Body of pancreas (tissue), 4 donors: ENCODE results near the gene PPDPF. TPM values are rescaled to one million over a fixed set of nuclear protein-coding genes. Genes with fewer than 3 reads are reported as not detected.

Source experiments
- ATAC-seq: fragments of 150-250 bp; one replicate; pipeline ENCODE4 v1.9.1; 2016
- DNase-seq, 4 donors: peaks; one replicate each; pipeline ENCODE4 v3.0.0-alpha.2; 2019
- H3K27ac ChIP-seq, 4 donors: fragments of 200-600 bp; sonication (generic); 1 replicate in 3 of 4; 2 replicates in 1 of 4; pipeline versions ENCODE4 v1.5.1 to v1.6.1; 2016 to 2019; ENCODE audit warnings: mild to moderate bottlenecking in 1 of 4, mixed read lengths in 1 of 4, moderate library complexity in 1 of 4
- H3K27me3 ChIP-seq, 2 donors: fragments of 200-600 bp; sonication (generic); one replicate each; pipeline ENCODE4 v1.6.0; 2016; ENCODE audit warnings: mild to moderate bottlenecking in 1 of 2
- H3K36me3 ChIP-seq, 2 donors: fragments of 200-600 bp; sonication (generic); replicated peaks in 1 of 2; 2 replicates each; pipeline ENCODE4 v1.5.1; 2016; ENCODE audit warnings: low read depth in 2 of 2; ENCODE audit not compliant: insufficient read depth in 1 of 2
- H3K4me1 ChIP-seq: fragments of 200-600 bp; sonication (generic); one replicate; pipeline ENCODE4 v1.6.0; 2016
- H3K4me3 ChIP-seq, 2 donors: fragments of 200-600 bp; sonication (generic); 1 replicate in 1 of 2; 2 replicates in 1 of 2; pipeline ENCODE4 v1.5.1; 2016 to 2019
- H3K9me3 ChIP-seq, 3 donors: fragments of 200-600 bp; sonication (generic); 1 replicate in 2 of 3; 2 replicates in 1 of 3; pipeline ENCODE4 v1.5.1; 2016
- POLR2A ChIP-seq, 3 donors: fragments of 450-650 bp; IDR thresholded peaks; one replicate each; pipeline ENCODE4 v1.6.1; 2016; ENCODE audit warnings: antibody characterized with exemption in 3 of 3, mild to moderate bottlenecking in 2 of 3
- WGBS, 2 donors: methylation state at CpG; one replicate each; pipeline ENCODE4 v1.1.5; 2017; 5-methylcytosine and 5-hydroxymethylcytosine counted together
- intact Hi-C: fragments of 100-400 bp; cut with DNase I; formaldehyde crosslinking; loops from one replicate; pipeline ENCODE4 v1.15.1; 2023
- total RNA-seq, 2 donors: library from RNA; depleted of rRNA; stranded (reverse); fragments of >200 nt; gene quantifications; one replicate each; pipeline ENCODE4 v1.1.0, GENCODE V29; 2016
- TF ChIP-seq, protein P1 (sequence below), 7 experiments: fragments of 450-650 bp in 4 of 7; fragments of 200-600 bp in 3 of 7; sonication (generic) in 3 of 7; IDR thresholded peaks; one replicate each; pipeline ENCODE4 v1.5.1; 2016 to 2019; ENCODE audit warnings: antibody characterized with exemption in 7 of 7

The PPDPF gene
- total RNA-seq, 2 donors from 2014 or later: 69.9 to 106 TPM

GRCh38 chr20:63525971-63526370, 5.4 kb downstream of the PPDPF start:
- Histone ChIP-seq H3K4me1 (peaks cover 13% of the 10 kb centered on the region), H3K9me3 (no peaks in the 10 kb centered on the region), H3K36me3 (no peaks in the 10 kb centered on the region), H3K4me3 (no peak overlapping the region), H3K27ac (no peak overlapping the region), H3K27me3 (no peaks in the 10 kb centered on the region)
- ATAC-seq: no peak
- DNase-seq: peak in 1 of 4 donors; percentile 16
- 13 to 15% methylated on average over 2 of the region's 2 CpGs for WGBS, 2 donors
- intact Hi-C loops: no loop called here
- TF ChIP-seq POLR2A (IDR thresholded peaks at IDR 0.05): no peak
- TF ChIP-seq, protein P1, sequence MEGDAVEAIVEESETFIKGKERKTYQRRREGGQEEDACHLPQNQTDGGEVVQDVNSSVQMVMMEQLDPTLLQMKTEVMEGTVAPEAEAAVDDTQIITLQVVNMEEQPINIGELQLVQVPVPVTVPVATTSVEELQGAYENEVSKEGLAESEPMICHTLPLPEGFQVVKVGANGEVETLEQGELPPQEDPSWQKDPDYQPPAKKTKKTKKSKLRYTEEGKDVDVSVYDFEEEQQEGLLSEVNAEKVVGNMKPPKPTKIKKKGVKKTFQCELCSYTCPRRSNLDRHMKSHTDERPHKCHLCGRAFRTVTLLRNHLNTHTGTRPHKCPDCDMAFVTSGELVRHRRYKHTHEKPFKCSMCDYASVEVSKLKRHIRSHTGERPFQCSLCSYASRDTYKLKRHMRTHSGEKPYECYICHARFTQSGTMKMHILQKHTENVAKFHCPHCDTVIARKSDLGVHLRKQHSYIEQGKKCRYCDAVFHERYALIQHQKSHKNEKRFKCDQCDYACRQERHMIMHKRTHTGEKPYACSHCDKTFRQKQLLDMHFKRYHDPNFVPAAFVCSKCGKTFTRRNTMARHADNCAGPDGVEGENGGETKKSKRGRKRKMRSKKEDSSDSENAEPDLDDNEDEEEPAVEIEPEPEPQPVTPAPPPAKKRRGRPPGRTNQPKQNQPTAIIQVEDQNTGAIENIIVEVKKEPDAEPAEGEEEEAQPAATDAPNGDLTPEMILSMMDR (IDR thresholded peaks at IDR 0.05): no peak

DNA sequence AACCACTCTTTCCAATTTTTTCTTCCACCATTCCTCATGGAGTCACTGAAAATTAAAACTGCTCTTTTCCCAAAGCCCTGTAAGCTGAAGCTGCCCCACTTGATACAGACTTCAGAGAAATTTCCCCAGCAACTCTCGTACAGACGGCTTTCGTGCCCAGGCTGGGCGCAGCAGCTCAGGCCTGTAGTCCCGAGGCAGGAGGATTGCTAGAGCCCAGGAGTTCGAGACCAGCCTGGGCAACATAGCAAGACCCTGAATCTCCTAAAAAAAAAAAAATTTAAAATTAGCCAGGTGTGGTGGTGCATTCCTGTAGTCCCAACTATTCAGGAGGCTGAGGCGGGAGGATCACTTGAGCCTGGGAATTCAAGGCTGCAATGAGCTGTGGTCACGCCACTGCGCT, 6.6 kb downstream of the PPDPF start:
- TF ChIP-seq POLR2A (IDR thresholded peaks at IDR 0.05): no peak
- TF ChIP-seq, protein P1 (IDR thresholded peaks at IDR 0.05): no peak
- H3K4me1 ChIP-seq: peaks cover 5% of the 10 kb centered on the region
- WGBS, 2 donors: 82 to 83% methylated on average over 8 to 9 of the region's 9 CpGs
- ATAC-seq (no peak), DNase-seq (no peak)
- H3K27ac ChIP-seq: no peak overlapping the region
- no peaks in the 10 kb centered on the region for H3K36me3 ChIP-seq
- no peak overlapping the region for H3K4me3 ChIP-seq
- intact Hi-C loops: no loop called here
- H3K27me3 ChIP-seq: no peaks in the 10 kb centered on the region
- H3K9me3 ChIP-seq: no peaks in the 10 kb centered on the region

GRCh38 chr20:63529180-63529860, 8.8 kb downstream of the PPDPF start:
- H3K36me3 ChIP-seq: no peaks in the 10 kb centered on the region
- 79% methylated on average over 8 to 27 of the region's 27 CpGs for WGBS, 2 donors
- TF ChIP-seq, protein P1 (IDR thresholded peaks at IDR 0.05): no peak
- TF ChIP-seq POLR2A (IDR thresholded peaks at IDR 0.05): no peak
- H3K9me3 ChIP-seq: no peaks in the 10 kb centered on the region
- no peak overlapping the region for H3K4me3 ChIP-seq
- peaks cover 9% of the 10 kb centered on the region for H3K4me1 ChIP-seq
- DNase-seq (peak in 1 of 4 donors; percentile 15), ATAC-seq (no peak)
- no peaks in the 10 kb centered on the region for H3K27me3 ChIP-seq
- intact Hi-C loops: no loop called here
- H3K27ac ChIP-seq: no peak overlapping the region

GRCh38 chr20:63529861-63530787, 9.6 kb downstream of the PPDPF start:
- 64 to 68% methylated on average over 17 to 36 of the region's 39 CpGs for WGBS, 2 donors
- H3K27ac ChIP-seq: no peak overlapping the region
- DNase-seq (peak in 2 of 4 donors; percentile 9 to 11), ATAC-seq (no peak)
- intact Hi-C loops: loop anchor here (10.0 kb wide), 1 partner anchor 325 kb away; no protein-coding TSS in a partner anchor
- H3K4me3 ChIP-seq: no peak overlapping the region
- H3K36me3 ChIP-seq: no peaks in the 10 kb centered on the region
- H3K27me3 ChIP-seq: no peaks in the 10 kb centered on the region
- H3K9me3 ChIP-seq: no peaks in the 10 kb centered on the region
- TF ChIP-seq, protein P1 (IDR thresholded peaks at IDR 0.05): no peak
- TF ChIP-seq POLR2A (IDR thresholded peaks at IDR 0.05): no peak
- H3K4me1 ChIP-seq: peaks cover 11% of the 10 kb centered on the region
